WTC11 (cell line): ENCODE results near the gene NECTIN3. TPM values are rescaled to one million over a fixed set of nuclear protein-coding genes. Genes with fewer than 3 reads are reported as not detected.

Source experiments
- ATAC-seq: fragments of 200-7000 bp; cut with Tn5 transposase; 2 replicates; pipeline ENCODE4 v1.10.0; 2021; ENCODE audit warnings: mild to moderate bottlenecking, moderate library complexity
- CTCF ChIA-PET: fragments of 300-600 bp; sonication (Branson Sonifier 250); formaldehyde crosslinking; loops from one replicate; lab custom pipeline; 2021; ENCODE audit warnings: antibody characterized with exemption; lab: Charles Lee
- POLR2A ChIA-PET: fragments of 350-600 bp; sonication (Branson Sonifier 250); formaldehyde crosslinking; loops from one replicate; lab custom pipeline; 2021; ENCODE audit warnings: antibody characterized with exemption; lab: Charles Lee
- DNase-seq: peaks from one replicate; pipeline ENCODE4 v3.0.0; 2021; ENCODE audit warnings: low spot score
- H3K27ac Mint-ChIP-seq: 2 replicates; pipeline ENCODE4 v1.8.0; 2021; ENCODE audit warnings: mixed read lengths
- H3K27me3 Mint-ChIP-seq: 2 replicates; pipeline ENCODE4 v1.8.0; 2021; ENCODE audit warnings: low read depth, mild to moderate bottlenecking, moderate library complexity, mixed read lengths
- H3K36me3 Mint-ChIP-seq: 2 replicates; pipeline ENCODE4 v1.8.0; 2021; ENCODE audit warnings: mixed read lengths
- H3K4me1 Mint-ChIP-seq: 2 replicates; pipeline ENCODE4 v1.8.0; 2022; ENCODE audit warnings: mixed read lengths
- H3K4me3 Mint-ChIP-seq: 2 replicates; pipeline ENCODE4 v1.8.0; 2021; ENCODE audit warnings: mild to moderate bottlenecking, moderate library complexity, mixed read lengths
- H3K9me3 Mint-ChIP-seq: 2 replicates; pipeline ENCODE4 v1.8.0; 2021; ENCODE audit warnings: mixed read lengths
- ATF2 ChIP-seq: sonication (generic); formaldehyde crosslinking; IDR thresholded peaks from 2 replicates; pipeline ENCODE4 v1.8.1; 2022; ENCODE audit warnings: low read depth, missing genetic modification reagents, borderline replicate concordance
- E2F1 ChIP-seq: sonication (generic); formaldehyde crosslinking; IDR thresholded peaks from 2 replicates; pipeline ENCODE4 v1.8.0; 2022; ENCODE audit warnings: mild to moderate bottlenecking, missing genetic modification reagents
- E2F4 ChIP-seq: sonication (generic); formaldehyde crosslinking; IDR thresholded peaks from 2 replicates; pipeline ENCODE4 v1.8.1; 2022; ENCODE audit warnings: low read depth, mild to moderate bottlenecking, moderate library complexity, missing genetic modification reagents, borderline replicate concordance
- ETV6 ChIP-seq: sonication (generic); formaldehyde crosslinking; IDR thresholded peaks from 2 replicates; pipeline ENCODE4 v1.8.1; 2022; ENCODE audit warnings: mild to moderate bottlenecking, missing genetic modification reagents
- FOXK1 ChIP-seq: sonication (generic); formaldehyde crosslinking; IDR thresholded peaks from 2 replicates; pipeline ENCODE4 v1.8.0; 2022; ENCODE audit warnings: mild to moderate bottlenecking, moderate library complexity, missing genetic modification reagents
- GTF2I ChIP-seq: fragments of 250-450 bp; sonication (Bioruptor Pico); conservative IDR thresholded peaks from 2 replicates; pipeline ENCODE4 v1.4.0; 2021; ENCODE audit warnings: mild to moderate bottlenecking
- IRF1 ChIP-seq: sonication (generic); formaldehyde crosslinking; IDR thresholded peaks from 2 replicates; pipeline ENCODE4 v1.8.0; 2023; ENCODE audit warnings: missing genetic modification reagents
- JAZF1 ChIP-seq: fragments of 250-450 bp; sonication (Bioruptor Pico); IDR thresholded peaks from 2 replicates; pipeline ENCODE4 v1.9.0; 2021; ENCODE audit warnings: moderate library complexity, mild to moderate bottlenecking, inconsistent platforms
- MLX ChIP-seq: sonication (generic); formaldehyde crosslinking; IDR thresholded peaks from 2 replicates; pipeline ENCODE4 v1.8.1; 2023; ENCODE audit warnings: mild to moderate bottlenecking, missing genetic modification reagents, moderate library complexity
- MYBL2 ChIP-seq: sonication (generic); formaldehyde crosslinking; IDR thresholded peaks from 2 replicates; pipeline ENCODE4 v1.8.1; 2023; ENCODE audit warnings: mild to moderate bottlenecking, moderate library complexity, missing genetic modification reagents
- NFATC4 ChIP-seq: fragments of 250-450 bp; sonication (Bioruptor Pico); IDR thresholded peaks from 2 replicates; pipeline ENCODE4 v1.9.0; 2021; ENCODE audit warnings: mild to moderate bottlenecking
- NFYB ChIP-seq: sonication (generic); formaldehyde crosslinking; conservative IDR thresholded peaks from 2 replicates; pipeline ENCODE4 v1.8.0; 2022; ENCODE audit warnings: low read depth, missing genetic modification reagents
- OVOL2 ChIP-seq: fragments of 250-450 bp; sonication (Bioruptor Pico); IDR thresholded peaks from 2 replicates; pipeline ENCODE4 v1.9.0; 2021; ENCODE audit warnings: mild to moderate bottlenecking, borderline replicate concordance
- RORB ChIP-seq: fragments of 250-450 bp; sonication (Bioruptor Pico); IDR thresholded peaks from 2 replicates; pipeline ENCODE4 v1.9.0; 2021; ENCODE audit warnings: mild to moderate bottlenecking
- TEAD1 ChIP-seq: sonication (generic); formaldehyde crosslinking; IDR thresholded peaks from 2 replicates; pipeline ENCODE4 v1.8.0; 2022; ENCODE audit warnings: mild to moderate bottlenecking, missing genetic modification reagents
- USF1 ChIP-seq: sonication (generic); formaldehyde crosslinking; IDR thresholded peaks from 2 replicates; pipeline ENCODE4 v1.8.0; 2022; ENCODE audit warnings: mild to moderate bottlenecking, missing genetic modification reagents
- ZNF121 ChIP-seq: sonication (generic); formaldehyde crosslinking; IDR thresholded peaks from 2 replicates; pipeline ENCODE4 v1.8.0; 2023; ENCODE audit warnings: missing genetic modification reagents
- ZNF317 ChIP-seq: sonication (generic); formaldehyde crosslinking; IDR thresholded peaks from 2 replicates; pipeline ENCODE4 v1.8.1; 2023; ENCODE audit warnings: low read depth, mild to moderate bottlenecking, moderate library complexity, missing genetic modification reagents, borderline replicate concordance
- ZNF512 ChIP-seq: sonication (generic); formaldehyde crosslinking; IDR thresholded peaks from 2 replicates; pipeline ENCODE4 v1.8.1; 2022; ENCODE audit warnings: missing genetic modification reagents, borderline replicate concordance
- ZNF671 ChIP-seq: fragments of 250-450 bp; sonication (Bioruptor Pico); IDR thresholded peaks from 2 replicates; pipeline ENCODE4 v1.8.0; 2021; ENCODE audit warnings: mild to moderate bottlenecking
- total RNA-seq: library from RNA; stranded (reverse); gene quantifications from 3 replicates; pipeline ENCODE4 v1.2.3, GENCODE V29; 2021

Gene NECTIN3
- total RNA-seq, 1 experiment from 2014 or later, result 24.8 TPM

- ATAC-seq, result no peak
- Mint-ChIP-seq H3K27ac (no peak overlapping the region), H3K4me1 (peaks cover 2% of the 10 kb centered on the region), H3K36me3 (peaks cover 8% of the 10 kb centered on the region), H3K9me3 (peaks cover 14% of the 10 kb centered on the region), H3K4me3 (no peak overlapping the region), H3K27me3 (no peaks in the 10 kb centered on the region)
- TF ChIP-seq ATF2 (CRISPR knock-in tag), result no peak
- no peak for TF ChIP-seq E2F4 (CRISPR knock-in tag)
- no peak for TF ChIP-seq FOXK1
- no peak for TF ChIP-seq RORB
- TF ChIP-seq MYBL2 (CRISPR knock-in tag), result no peak
- TF ChIP-seq E2F1, result no peak
- no peak for TF ChIP-seq ZNF512 (CRISPR knock-in tag)
- TF ChIP-seq JAZF1, result no peak
- no peak for TF ChIP-seq NFYB (CRISPR knock-in tag)
- TF ChIP-seq IRF1, result no peak
- TF ChIP-seq USF1 (CRISPR knock-in tag), result no peak
- no peak for TF ChIP-seq OVOL2 (CRISPR knock-in tag)
- DNase-seq, result no peak
- CTCF ChIA-PET, result no interaction called here
- POLR2A ChIA-PET, result interaction anchor here (0.5 kb wide), 1 partner anchor 325 kb away, joined by 4 read pairs; no protein-coding TSS in a partner anchor
These were observed 38.9 kb upstream of the NECTIN3 start for GRCh38 chr3:111032677-111033076.

- no peak overlapping the region for H3K27ac Mint-ChIP-seq
- peaks cover 2% of the 10 kb centered on the region for H3K4me1 Mint-ChIP-seq
- CTCF ChIA-PET, result no interaction called here
- POLR2A ChIA-PET, result no interaction called here
- TF ChIP-seq RORB, result no peak
- no peak for TF ChIP-seq IRF1
- TF ChIP-seq GTF2I (CRISPR knock-in tag), result no peak
- no peak for TF ChIP-seq TEAD1 (CRISPR knock-in tag)
- no peak for TF ChIP-seq ZNF671
- TF ChIP-seq ZNF317 (CRISPR knock-in tag), result no peak
- TF ChIP-seq ZNF121 (CRISPR knock-in tag), result no peak
- TF ChIP-seq NFATC4 (CRISPR knock-in tag), result no peak
- no peak for TF ChIP-seq ETV6 (CRISPR knock-in tag)
- TF ChIP-seq MLX (CRISPR knock-in tag), result no peak
- no peaks in the 10 kb centered on the region for H3K27me3 Mint-ChIP-seq
- peaks cover 14% of the 10 kb centered on the region for H3K36me3 Mint-ChIP-seq
- ATAC-seq, result no peak
- DNase-seq, result no peak
- H3K9me3 Mint-ChIP-seq, result peaks cover 21% of the 10 kb centered on the region
- H3K4me3 Mint-ChIP-seq, result no peak overlapping the region
These were observed 38.1 kb upstream of the NECTIN3 start for GRCh38 chr3:111033470-111034050.
